ENCODE measurements around the gene ENTPD6.

The ENTPD6 gene

DNA sequence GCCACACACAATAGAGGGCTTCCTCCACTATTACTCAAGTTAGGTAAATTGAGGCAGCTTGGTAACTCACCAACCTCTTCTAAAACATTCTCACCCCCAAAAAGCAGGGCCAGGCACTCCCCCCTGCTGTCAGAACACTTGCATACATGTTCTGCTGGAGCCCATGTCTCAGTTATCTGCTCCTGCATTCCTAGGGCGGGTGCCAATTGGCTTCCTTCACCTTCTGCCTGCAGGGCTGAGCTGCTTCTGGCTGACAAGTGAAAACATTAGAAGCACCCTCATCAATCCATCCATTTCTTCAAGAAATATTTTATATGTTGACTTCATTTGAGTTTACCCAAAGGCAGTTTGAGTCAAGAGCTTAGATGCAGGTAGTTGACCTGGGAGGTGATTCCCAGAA lies 4.5 kb upstream of the ENTPD6 start:
- no peak for DNase-seq

GRCh38 chr20:25191689-25192088 lies 3.8 kb upstream of the ENTPD6 start:
- no peak for DNase-seq

GRCh38 chr20:25193843-25194242 lies 1.7 kb upstream of the ENTPD6 start:
- DNase-seq, result no peak

DNA sequence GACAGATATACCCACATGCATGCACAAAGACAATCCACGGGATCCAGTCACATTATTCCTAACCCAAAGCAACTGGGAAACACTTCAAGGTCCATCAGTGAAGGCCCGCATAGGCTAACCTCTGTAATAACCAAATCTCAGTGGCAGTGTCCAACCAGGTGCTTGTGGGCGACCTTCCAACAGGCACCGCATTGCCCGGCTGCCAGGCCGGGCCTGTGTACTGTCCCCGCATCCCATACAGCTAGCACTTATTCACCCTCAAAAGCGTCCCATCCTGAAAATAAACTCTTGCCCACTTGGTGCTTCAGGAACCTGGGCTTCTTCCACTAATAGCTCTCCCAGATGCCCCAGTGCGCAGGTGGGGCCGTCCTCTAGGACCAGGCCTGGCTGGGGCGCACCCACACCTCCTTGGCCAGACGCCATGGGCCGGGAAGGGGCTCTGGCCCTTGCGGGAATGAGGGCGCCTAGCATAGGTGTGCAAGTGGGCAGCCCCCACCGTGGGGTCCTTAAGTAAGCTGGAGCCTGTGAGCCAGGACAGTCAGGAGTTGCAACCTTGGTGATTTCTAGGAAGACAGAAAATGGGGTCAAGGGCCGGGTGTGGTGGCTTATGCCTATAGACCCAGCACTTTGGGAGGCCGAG lies 1.1 kb upstream of the ENTPD6 start:
- no peak for DNase-seq

GRCh38 chr20:25195962-25196785 lies 662 bp downstream of the ENTPD6 start:
- no peak for DNase-seq

DNA sequence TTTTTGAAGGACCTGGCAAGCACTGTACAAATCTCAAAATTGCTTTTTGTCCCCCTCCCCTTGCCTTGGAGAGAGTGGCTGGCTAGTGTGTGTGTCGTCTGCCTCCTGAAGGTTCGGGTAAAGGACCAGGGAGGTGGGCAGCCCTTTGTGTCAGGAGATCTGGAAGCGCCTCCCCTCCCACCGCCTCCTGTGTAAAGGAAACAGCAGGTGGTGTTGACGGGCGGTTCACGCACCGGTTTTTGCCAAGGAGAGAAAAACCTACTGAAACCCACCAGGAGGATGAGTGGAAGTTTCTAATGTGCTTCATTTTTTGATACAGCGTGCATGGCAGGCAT lies 1.2 kb downstream of the ENTPD6 start:
- no peak for DNase-seq

DNA sequence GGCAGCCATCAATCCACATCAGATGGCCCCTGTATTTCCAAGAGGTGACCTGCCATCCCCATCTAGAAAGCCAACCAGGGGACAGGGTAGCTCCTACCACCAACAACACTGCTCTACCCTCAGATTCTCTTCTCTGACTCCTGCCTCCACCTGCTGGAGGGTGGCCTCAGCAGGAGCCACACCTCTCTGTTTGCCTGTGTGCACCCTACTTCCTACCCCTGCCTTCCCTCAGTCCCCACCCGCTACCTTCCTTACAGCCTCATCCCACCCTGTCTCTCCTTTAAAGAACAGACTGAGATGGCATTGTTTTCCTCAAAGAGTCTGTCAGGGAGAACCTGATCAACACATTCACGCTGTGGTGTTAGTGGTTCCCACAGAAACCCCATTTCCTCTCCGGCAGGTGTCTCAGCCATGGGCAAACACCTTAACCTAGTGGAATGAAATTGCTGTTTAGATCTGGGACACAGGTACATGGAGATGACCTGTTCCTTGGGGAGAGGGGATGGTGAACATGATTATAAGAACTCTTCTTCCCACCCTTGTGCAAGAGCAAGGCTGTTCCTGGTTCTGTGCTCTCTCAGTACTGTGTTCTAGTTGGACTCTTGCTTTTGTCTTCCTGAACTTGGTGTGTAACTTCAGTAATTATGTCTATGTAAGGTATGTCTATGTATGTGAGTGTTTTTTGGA lies 1.8 kb downstream of the ENTPD6 start:
- DNase-seq, result no peak

DNA sequence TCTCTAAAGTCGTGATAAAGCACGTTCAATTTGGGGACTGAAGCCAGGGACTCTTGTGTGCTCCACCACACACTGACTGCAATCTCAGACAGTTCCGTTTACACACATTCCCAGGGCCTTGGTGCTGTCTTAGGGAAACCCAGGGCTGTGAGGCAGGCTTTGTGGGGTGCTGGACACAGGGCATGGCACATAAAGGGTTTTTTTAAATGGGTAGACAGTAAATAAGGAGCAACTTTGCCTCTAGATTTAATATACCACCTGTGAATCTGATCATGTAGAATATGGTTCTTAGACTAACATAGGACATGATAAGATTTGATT lies 2.3 kb downstream of the ENTPD6 start:
- no peak for DNase-seq

DNA sequence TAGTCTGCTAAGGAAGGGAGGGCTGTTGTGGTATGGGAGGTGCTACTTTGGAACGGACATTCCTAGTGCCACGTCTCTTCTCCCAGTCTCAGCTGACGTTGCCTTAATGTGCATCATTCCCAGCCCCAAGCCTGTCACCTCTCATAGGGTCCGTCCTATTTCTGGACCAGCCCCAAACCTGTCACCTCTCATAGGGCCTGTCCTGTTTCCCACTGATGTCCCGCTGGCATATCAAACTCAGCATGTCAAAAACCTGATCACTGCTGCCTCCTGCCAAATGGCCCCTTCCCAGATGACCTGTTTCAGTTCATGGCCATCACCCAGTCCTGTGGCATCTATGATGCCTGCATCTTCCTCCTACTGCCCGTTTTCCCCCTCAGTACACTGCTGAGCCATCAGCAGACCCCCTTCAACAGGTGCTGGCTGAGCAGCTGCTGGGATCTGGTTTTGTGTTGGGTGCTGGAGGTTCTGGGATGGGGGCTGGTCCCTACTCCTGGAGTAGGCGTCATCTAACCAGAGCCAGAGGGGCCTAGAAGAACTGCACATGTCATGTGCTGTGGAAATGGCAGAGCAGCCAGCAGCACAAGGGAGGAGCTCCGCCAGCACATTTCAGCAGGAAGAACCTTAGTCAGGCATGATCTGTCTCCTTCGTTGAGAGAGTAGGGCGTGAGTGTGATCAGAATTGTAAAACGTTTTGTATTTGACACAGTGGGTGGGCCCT lies 3.3 kb downstream of the ENTPD6 start:
- DNase-seq, result peak; percentile 10

DNA sequence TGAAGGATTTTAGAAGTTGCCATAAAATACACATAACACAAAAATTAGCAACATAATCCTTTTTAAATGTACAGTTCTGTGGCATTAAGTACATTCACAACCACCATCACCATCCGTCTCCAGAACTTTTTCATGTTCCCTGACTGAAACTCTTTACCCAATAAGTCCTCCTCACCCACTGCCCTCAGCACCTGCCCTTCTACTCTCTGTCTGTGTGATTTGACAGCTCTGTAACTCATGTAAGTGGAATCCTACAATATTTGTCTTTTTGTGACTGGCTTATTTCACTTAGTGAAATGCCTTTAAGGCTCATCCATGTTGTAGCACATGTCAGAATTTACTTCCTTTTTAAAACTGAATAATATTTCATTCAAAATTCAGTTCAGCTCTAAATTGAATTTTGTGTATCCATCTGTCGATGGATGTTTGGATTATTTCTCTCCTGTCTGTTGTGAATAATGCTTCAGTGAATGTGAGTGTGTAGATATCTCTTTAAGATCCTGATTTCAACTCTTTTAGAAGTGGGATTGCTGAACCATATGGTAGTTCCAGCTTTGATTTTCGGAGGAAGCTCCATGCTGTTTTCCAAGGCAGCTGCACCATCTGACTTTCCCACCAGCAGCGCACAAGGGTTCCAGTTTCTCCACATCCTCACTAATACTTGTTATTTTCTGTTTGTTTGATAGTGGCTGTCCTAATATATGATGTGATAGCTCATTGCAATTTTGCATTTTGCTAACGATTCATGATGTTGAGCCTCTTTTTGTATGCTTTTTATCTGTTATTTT lies 4.2 kb downstream of the ENTPD6 start:
- no peak for DNase-seq

GRCh38 chr20:25203089-25203488 lies 7.6 kb downstream of the ENTPD6 start:
- no peak for DNase-seq

GRCh38 chr20:25203871-25204320 lies 8.4 kb downstream of the ENTPD6 start:
- no peak for DNase-seq

DNA sequence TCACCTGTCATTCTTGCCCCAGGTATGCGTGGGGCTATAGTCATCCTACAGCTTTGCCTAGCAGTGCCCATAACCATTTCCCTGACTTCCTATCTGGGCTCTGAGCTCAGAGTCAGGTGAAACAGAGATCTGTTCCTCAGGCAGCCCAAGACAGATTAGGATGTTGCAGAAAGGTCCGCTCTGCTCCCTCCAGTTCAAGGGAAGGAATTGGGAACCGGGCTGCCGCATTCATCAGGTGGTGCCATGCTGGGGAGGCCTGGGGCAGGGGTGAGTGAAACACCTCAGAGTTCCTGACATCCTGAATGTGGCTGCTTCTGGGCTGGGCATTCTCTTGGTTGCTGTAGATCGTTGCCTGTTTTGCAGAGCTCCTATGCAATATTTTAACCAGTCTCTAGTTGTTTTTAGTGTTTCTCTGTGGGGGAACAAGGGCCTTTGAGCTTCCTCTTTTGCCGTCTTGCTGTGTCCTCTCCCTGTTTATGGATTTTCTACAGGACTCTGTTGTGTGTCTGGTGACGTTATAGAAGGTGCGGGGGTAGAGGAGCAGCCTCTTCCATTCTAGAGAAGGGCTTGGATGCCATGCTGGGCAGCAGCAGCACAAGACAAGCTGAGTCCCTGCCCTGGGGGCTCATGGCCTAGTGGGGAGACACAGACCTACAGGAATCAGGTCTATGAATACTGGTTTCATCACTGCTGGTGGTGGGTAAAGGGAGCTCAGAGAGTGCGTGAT lies 9.2 kb downstream of the ENTPD6 start:
- DNase-seq, result no peak

GRCh38 chr20:25205277-25206062 lies 10.0 kb downstream of the ENTPD6 start:
- DNase-seq, result no peak

DNA sequence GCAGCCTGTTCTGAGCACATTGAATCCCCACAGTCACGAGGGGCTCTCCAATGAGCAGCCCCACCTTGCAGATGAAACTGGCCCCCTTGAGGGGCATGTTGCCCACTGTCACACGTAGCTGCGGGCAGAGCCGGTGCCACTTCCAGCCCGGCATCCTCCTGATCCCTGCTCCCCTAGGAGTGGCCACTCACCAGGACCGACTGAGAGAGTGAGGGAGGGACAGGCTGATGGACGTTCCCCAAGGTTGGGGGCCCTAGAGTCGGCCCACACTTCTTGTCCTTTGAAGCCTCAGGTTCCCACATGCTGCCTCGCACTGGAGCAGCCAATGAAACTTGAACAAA lies 10.5 kb downstream of the ENTPD6 start:
- no peak for DNase-seq

- DNase-seq, result no peak
These were observed 11.0 kb downstream of the ENTPD6 start for GRCh38 chr20:25206548-25206947.

GRCh38 chr20:25207149-25207959 lies 11.8 kb downstream of the ENTPD6 start:
- DNase-seq, result no peak

DNA sequence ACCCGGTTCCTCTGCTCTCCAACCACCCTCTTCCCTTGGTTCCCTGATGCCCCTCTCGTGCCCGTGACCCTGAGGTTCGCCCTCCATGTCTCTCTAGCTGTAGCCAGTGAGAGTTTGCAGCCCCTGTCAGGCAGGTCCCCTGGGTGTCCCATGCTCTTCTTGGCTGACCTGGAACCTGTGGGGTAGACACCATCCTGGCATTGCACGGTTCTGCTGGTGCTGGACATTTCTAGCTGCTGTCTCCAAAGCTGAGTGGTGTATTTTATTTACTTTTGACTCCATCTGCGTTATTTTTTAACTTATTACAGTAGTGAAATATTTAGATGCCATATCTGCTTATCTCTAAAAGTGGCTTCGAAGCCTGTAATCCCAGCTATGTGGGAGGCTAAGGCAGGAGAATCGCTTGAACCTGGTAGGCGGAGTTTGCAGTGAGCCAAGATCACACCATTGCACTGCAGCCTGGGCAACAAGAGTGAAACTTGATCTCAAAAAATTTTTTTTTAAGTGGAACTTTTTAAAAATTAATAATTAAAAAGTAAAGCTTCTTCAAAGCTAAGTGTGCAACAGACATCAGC lies 12.5 kb downstream of the ENTPD6 start:
- no peak for DNase-seq

DNA sequence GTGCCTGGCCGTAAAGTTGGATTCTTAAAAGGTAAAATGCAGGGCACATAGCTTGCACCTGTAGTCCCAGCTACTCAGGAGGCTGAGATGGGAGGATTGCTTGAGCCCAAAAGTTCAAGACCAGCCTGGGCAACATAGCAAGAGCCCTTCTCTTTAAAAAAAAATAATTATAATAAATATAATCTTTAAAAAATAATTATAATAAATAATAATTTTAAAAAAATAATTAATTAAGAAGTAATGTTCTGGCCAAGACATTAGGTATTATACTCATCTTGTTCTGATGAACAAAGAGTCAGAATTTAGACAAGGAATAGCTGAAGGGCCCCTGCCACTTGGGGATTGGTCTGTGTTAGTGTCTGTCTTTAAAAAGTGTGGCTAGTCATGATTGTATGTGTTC lies 13.9 kb downstream of the ENTPD6 start:
- DNase-seq, result no peak

GRCh38 chr20:25209911-25210310 lies 14.4 kb downstream of the ENTPD6 start:
- DNase-seq, result no peak

Measured in fibroblast of upper back skin (primary cell).